ENCODE measurements around the gene CLCN2.
A peak's percentile ranks its signal among the peaks of the same experiment; 100 is the strongest.
"Not testable (repeated sequence)": the region's sequence is repeated elsewhere in the genome, so short reads cannot be mapped to it uniquely, and the experiment has no call there.

The CLCN2 gene

DNA sequence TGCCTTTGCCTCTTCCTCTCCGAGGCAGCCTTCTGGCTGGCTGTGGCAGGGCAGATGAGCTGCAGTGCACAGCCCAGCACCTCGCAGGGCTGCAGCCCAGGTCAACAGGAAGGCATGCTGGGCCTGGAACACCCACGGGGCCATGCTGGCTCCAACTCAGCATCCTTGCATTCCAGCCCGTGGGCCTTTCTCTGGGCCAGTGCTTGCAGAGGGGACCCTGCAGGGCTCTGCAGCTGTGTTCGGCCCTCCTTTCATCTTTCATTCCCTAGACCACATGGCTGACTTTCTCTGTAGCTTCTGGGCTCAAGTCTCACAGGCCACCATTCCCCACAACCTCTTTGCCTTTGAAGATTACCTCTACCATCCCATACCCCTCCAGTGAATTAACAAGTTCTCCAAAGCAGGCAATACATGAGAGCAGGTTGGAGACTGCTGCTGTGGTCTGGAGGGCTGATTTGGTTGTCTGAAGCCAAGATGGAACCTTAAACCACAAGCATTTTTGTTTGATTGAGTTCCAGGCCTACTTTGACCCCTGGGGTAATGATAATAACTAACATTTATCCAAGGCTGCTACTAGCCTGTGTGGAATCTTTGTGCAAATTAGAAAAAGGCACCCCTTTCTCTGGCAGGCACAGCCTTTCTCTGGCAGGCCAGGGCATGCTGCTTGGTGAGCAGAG lies 18.1 kb downstream of the CLCN2 start:
- no peak for DNase-seq

DNA sequence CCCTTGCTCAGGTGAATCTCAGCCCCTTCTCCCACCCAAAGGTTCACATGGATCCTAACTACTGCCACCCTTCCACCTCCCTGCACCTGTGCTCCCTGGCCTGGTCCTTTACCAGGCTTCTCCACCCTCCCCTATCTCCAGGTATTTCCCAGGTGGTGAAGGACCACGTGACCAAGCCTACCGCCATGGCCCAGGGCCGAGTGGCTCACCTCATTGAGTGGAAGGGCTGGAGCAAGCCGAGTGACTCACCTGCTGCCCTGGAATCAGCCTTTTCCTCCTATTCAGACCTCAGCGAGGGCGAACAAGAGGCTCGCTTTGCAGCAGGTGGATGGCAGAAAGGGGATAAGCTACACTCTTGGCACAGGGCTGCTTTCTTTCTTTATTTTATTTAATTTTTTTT lies 19.5 kb downstream of the CLCN2 start:
- no peak for DNase-seq

GRCh38 chr3:184339451-184340135 lies 21.8 kb downstream of the CLCN2 start:
- DNase-seq, result not testable (repeated sequence)

DNA sequence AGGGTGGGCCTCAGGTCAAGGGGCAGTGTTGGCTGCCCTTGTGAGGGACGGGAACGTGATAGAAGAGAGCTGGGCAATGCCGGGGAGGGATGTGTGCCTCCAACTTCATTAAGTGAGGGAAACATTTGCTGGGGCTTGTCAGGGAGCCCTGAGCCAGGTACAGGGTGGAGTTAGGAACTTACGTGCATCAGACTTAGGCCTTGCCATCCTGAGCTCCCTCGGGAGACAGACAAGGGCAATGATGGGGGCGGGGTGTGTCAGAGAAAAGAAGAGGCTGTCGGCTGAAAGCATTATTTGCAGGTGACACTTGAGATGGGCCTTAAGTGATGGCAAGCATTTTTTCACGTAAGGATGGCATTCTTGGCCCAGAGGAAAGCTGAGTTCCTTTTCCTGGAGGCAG lies 22.4 kb downstream of the CLCN2 start:
- DNase-seq, result no peak

- DNase-seq, result peak; percentile 86
Measured at GRCh38 chr3:184338511-184338945, 22.9 kb downstream of the CLCN2 start.

DNA sequence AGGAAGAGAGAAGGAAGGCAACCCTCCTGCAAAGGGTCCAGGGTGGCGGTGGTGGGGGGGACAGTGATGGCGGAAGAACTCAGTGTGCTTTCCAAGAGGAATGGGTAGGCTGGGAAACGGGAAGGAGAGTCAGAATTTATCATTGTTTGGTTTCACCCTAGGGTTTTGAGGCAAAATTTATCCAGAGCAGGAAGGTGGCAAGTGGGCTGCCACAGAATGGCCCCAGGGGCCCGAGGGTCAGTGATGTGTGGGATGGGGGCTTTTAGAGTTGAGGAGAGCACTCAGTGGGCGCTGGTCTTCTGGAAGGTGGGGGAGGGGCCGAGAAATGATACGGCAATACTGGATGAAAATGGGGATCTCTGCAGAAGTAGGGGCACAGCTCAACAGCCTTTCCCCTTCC lies 23.4 kb downstream of the CLCN2 start:
- no peak for DNase-seq

- DNase-seq, result peak; percentile 50
Measured at GRCh38 chr3:184337399-184337714, 24.0 kb downstream of the CLCN2 start, which contains the start of gene FAM131A. FAM131A (plus strand) TSS chr3:184337600; CDS start chr3:184337631, 31 bp downstream.

GRCh38 chr3:184336547-184337398 lies 24.6 kb downstream of the CLCN2 start:
- DNase-seq, result peak; percentile 60

- peak; percentile 42 for DNase-seq
Measured at GRCh38 chr3:184335661-184336546, 25.5 kb downstream of the CLCN2 start.

DNA sequence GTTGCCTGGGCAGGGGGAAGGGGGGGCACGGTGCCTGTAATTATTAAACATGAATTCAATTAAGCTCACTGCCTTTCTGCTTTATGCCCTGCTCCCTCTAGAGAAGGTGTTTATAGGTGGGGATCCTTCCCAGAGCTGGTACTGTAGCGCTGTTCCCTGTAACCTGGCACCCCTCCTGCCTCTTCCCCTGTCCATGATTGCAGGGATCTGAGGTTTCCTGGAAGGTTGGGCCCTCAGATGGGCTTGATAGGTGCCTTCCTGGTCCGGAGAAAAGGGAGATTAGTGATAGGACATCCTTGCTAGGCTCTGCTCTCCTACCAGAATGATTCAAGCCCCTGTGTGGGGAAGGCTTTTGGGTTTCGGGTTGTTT lies 26.1 kb downstream of the CLCN2 start:
- DNase-seq, result no peak

- no peak for DNase-seq
Measured at GRCh38 chr3:184334470-184335158, 26.8 kb downstream of the CLCN2 start.

- DNase-seq, result no peak
Measured at GRCh38 chr3:184333700-184334099, 27.7 kb downstream of the CLCN2 start.

DNA sequence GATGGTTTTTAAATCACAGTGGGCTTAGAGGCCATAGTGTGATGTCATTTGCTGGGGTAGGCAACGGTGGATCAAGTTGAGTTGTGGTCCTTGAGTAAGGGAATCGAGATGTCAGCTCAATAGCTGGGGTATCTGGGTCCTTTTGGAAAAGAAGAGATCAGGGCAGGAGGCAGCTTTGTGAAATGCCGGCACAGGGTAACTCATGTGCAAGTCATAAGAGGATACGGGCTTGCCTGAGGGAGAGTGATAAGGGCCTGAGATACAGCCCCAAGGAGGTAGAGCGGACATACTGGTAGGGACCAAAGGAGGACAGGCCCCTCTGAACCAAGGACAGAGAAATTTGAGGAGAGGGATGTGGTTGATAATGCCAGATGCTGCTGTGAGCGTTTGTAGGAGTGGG lies 28.2 kb downstream of the CLCN2 start:
- DNase-seq, result no peak

DNA sequence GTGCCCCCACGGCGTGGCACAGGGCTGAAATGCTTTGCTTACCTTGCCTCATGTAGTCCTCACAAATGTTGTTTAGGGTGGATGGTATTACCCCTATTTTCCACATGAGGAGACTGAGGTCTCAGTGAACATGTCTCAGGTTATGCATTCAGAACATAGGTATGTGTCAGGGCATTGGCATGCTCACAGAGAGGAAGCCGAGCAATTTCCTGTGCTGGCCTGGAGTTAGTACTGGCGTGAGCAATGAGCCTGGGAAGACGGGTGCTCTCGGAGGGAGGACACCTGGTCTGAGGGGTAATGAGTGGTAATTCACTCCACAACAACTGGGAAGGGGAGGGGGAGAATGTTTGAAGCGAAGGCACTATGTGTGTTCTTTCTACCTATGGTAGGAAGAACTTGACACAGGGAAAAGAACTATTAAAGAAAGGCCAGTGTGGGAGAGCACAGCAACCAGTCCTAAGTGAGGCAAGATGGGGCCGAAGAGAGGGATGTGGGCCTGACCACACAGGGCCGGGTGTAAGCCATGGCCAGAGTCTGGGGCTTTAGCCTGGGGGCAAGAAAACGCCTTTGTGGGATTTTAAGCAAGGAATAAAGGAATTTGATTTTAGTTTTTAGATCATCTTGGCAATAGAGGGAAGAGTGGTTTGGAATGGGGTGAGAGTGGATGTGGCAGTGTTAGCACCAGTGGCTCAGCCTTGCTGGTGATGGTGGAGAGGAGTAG lies 28.9 kb downstream of the CLCN2 start:
- no peak for DNase-seq

DNA sequence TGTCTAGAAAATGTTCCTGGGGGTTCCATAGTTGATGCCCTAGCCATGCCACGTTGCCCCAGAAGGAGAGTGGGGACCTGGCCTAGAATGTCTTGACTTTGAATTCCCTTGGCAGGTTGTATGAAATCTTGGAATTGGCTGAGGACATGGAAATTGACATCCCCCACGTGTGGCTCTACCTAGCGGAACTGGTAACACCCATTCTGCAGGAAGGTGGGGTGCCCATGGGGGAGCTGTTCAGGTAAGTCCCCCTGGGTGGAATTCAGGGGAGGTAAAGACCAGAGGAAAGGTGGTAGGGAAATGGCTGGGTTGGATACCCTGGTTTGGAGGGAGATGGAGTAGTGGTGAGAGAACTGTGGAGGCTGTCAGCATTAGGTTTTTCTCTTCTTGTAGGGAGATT lies 32.9 kb downstream of the CLCN2 start:
- no peak for DNase-seq

- no peak for DNase-seq
Measured at GRCh38 chr3:184327171-184327570, 34.2 kb downstream of the CLCN2 start.

GRCh38 chr3:184325715-184326369 lies 35.6 kb downstream of the CLCN2 start:
- no peak for DNase-seq

DNA sequence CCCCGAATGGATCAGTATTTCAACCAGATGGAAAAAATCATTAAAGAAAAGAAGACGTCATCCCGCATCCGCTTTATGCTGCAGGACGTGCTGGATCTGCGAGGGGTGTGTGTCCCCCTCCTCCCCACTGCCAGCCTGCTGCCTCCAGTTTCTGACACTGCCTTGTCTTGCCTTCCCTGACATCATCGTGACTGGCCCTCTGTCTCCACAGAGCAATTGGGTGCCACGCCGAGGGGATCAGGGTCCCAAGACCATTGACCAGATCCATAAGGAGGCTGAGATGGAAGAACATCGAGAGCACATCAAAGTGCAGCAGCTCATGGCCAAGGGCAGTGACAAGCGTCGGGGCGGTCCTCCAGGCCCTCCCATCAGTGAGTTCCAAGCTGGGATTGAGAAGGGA lies 36.1 kb downstream of the CLCN2 start:
- DNase-seq, result no peak

- no peak for DNase-seq
Measured at GRCh38 chr3:184323696-184324095, 37.7 kb downstream of the CLCN2 start.

DNA sequence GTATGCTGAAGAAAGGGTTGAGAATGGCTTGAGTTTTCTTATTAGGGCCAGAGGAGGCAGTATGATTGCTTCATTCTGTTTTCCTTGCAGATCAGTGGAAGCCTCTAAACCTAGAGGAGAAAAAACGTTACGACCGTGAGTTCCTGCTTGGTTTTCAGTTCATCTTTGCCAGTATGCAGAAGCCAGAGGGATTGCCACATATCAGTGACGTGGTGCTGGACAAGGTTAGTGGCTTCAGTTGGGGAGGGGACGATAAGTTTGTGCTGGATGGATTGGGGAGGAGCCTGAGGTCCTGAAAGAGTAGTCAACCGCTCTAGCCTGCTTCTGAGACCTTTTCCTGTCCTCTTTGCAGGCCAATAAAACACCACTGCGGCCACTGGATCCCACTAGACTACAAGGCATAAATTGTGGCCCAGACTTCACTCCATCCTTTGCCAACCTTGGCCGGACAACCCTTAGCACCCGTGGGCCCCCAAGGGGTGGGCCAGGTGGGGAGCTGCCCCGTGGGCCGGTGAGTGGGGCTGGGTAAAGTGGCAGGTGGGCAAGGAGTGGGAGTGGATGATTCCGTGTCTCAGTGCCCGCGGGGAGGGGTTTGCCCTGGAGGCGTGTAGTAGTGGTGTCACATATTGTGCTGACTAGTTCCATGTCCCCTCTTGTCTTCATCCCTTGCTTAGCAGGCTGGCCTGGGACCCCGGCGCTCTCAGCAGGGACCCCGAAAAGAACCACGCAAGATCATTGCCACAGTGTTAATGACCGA lies 38.5 kb downstream of the CLCN2 start:
- DNase-seq, result no peak

Measured in NCI-H1694 (cell line).